A673 (cell line): ENCODE measurements around the gene RAET1E.
"Not testable (repeated sequence)": the region's sequence is repeated elsewhere in the genome, so short reads cannot be mapped to it uniquely, and the experiment has no call there.

Experiments used
- CTCF ChIP-seq: fragments of 300-800, 200-600 bp; sonication (generic); conservative IDR thresholded peaks from 2 replicates; pipeline ENCODE4 v1.5.1; 2017; ENCODE audit warnings: low read depth, mild to moderate bottlenecking, antibody characterized with exemption, low read length, moderate library complexity, mixed read lengths
- EZH2 ChIP-seq: fragments of 200-600 bp; sonication (generic); IDR thresholded peaks from 2 replicates; pipeline ENCODE4 v1.6.1; 2017; ENCODE audit warnings: borderline replicate concordance, low read depth, mild to moderate bottlenecking, mixed read lengths, antibody characterized with exemption, low read length; ENCODE audit not compliant: poor library complexity, severe bottlenecking

GRCh38 chr6:149854017-149854416, 43.9 kb downstream of the RAET1E start:
- not testable (repeated sequence) for TF ChIP-seq CTCF, EZH2
